Superior temporal gyrus (tissue), 1 donor: Measurements from ENCODE around the gene CALN1.
A peak's percentile ranks its signal among the peaks of the same experiment; 100 is the strongest.
"Not testable (repeated sequence)": the region's sequence is repeated elsewhere in the genome, so short reads cannot be mapped to it uniquely, and the experiment has no call there.

Experiments used
- DNase-seq: peaks from one replicate; pipeline ENCODE4 v3.0.0-alpha.2; 2016; ENCODE audit errors: extremely low spot score

The CALN1 gene

GRCh38 chr7:71868797-71869196 is 543.3 kb downstream of the CALN1 start:
- no peak for DNase-seq

- no peak for DNase-seq
These were observed 544.5 kb downstream of the CALN1 start for GRCh38 chr7:71867626-71868025.

GRCh38 chr7:71865172-71865571 is 547.0 kb downstream of the CALN1 start:
- no peak for DNase-seq

GRCh38 chr7:71864130-71864529 is 548.0 kb downstream of the CALN1 start:
- no peak for DNase-seq

GRCh38 chr7:71860572-71860971 is 551.6 kb downstream of the CALN1 start:
- no peak for DNase-seq

- DNase-seq = no peak
These were observed 554.8 kb downstream of the CALN1 start for GRCh38 chr7:71857338-71857737.

GRCh38 chr7:71854546-71855397 is 557.4 kb downstream of the CALN1 start:
- DNase-seq = peak; percentile 17

GRCh38 chr7:71851776-71852498 is 560.2 kb downstream of the CALN1 start:
- DNase-seq = no peak

GRCh38 chr7:71846160-71846559 is 566.0 kb downstream of the CALN1 start:
- no peak for DNase-seq

GRCh38 chr7:71843676-71844075 is 568.5 kb downstream of the CALN1 start:
- DNase-seq = peak; percentile 58

GRCh38 chr7:71842786-71843185 is 569.4 kb downstream of the CALN1 start:
- no peak for DNase-seq

- DNase-seq = no peak
These were observed 569.8 kb downstream of the CALN1 start for GRCh38 chr7:71842381-71842780.

- DNase-seq = no peak
These were observed 577.1 kb downstream of the CALN1 start for GRCh38 chr7:71835056-71835455.

- no peak for DNase-seq
These were observed 582.6 kb downstream of the CALN1 start for GRCh38 chr7:71829515-71829914.

- no peak for DNase-seq
These were observed 583.8 kb downstream of the CALN1 start for GRCh38 chr7:71828361-71828760.

GRCh38 chr7:71826141-71826540 is 586.0 kb downstream of the CALN1 start:
- DNase-seq = no peak

- no peak for DNase-seq
These were observed 588.0 kb downstream of the CALN1 start for GRCh38 chr7:71824006-71824760.

- DNase-seq = not testable (repeated sequence)
These were observed 589.7 kb downstream of the CALN1 start for GRCh38 chr7:71822406-71822805.

GRCh38 chr7:71817916-71818315 is 594.2 kb downstream of the CALN1 start:
- DNase-seq = no peak

GRCh38 chr7:71808115-71808514 is 604.0 kb downstream of the CALN1 start:
- no peak for DNase-seq

- no peak for DNase-seq
These were observed 607.9 kb downstream of the CALN1 start for GRCh38 chr7:71804256-71804655.

- DNase-seq = no peak
These were observed 610.2 kb downstream of the CALN1 start for GRCh38 chr7:71801976-71802375.
